ENCODE measurements around the gene PRR7. TPM values are rescaled to one million over a fixed set of nuclear protein-coding genes. Genes with fewer than 3 reads are reported as not detected.

The PRR7 gene
- total and polyA plus RNA-seq, 4 donors = 0.17 to 1.4 (median 0.49) TPM

- no peak for DNase-seq (ENCODE audit: low spot score)
- no peak overlapping the region for H3K27ac ChIP-seq (ENCODE audit: low read depth in 1 of 2, low read length in 2 of 2)
- no peak overlapping the region for H3K9ac ChIP-seq (ENCODE audit: low read depth in 1 of 2, low read length in 2 of 2)
- no peak overlapping the region for H3K4me3 ChIP-seq (ENCODE audit: low read depth in 1 of 3, low read length in 3 of 3)
- 97% methylated on average over 2 of the region's 2 CpGs for WGBS
- H3K4me1 ChIP-seq (ENCODE audit: control insufficient read depth in 4 of 4, insufficient read depth in 4 of 4, low read length in 3 of 4) = peaks cover 0 to 6% (median 3%) of the 10 kb centered on the region in 4 donors
- no peaks in the 10 kb centered on the region for H3K27me3 ChIP-seq (ENCODE audit: control insufficient read depth in 4 of 4, insufficient read depth in 4 of 4, low read length in 3 of 4)
- H3K36me3 ChIP-seq (ENCODE audit: control insufficient read depth in 4 of 4, insufficient read depth in 3 of 4, low read depth in 1 of 4, low read length in 3 of 4) = no peaks in the 10 kb centered on the region
- H3K9me3 ChIP-seq (ENCODE audit: control insufficient read depth in 4 of 4, low read length in 3 of 4) = no peaks in the 10 kb centered on the region
- TF ChIP-seq FOXA1 (IDR thresholded peaks at IDR 0.05) = no peak
- TF ChIP-seq, protein P1, sequence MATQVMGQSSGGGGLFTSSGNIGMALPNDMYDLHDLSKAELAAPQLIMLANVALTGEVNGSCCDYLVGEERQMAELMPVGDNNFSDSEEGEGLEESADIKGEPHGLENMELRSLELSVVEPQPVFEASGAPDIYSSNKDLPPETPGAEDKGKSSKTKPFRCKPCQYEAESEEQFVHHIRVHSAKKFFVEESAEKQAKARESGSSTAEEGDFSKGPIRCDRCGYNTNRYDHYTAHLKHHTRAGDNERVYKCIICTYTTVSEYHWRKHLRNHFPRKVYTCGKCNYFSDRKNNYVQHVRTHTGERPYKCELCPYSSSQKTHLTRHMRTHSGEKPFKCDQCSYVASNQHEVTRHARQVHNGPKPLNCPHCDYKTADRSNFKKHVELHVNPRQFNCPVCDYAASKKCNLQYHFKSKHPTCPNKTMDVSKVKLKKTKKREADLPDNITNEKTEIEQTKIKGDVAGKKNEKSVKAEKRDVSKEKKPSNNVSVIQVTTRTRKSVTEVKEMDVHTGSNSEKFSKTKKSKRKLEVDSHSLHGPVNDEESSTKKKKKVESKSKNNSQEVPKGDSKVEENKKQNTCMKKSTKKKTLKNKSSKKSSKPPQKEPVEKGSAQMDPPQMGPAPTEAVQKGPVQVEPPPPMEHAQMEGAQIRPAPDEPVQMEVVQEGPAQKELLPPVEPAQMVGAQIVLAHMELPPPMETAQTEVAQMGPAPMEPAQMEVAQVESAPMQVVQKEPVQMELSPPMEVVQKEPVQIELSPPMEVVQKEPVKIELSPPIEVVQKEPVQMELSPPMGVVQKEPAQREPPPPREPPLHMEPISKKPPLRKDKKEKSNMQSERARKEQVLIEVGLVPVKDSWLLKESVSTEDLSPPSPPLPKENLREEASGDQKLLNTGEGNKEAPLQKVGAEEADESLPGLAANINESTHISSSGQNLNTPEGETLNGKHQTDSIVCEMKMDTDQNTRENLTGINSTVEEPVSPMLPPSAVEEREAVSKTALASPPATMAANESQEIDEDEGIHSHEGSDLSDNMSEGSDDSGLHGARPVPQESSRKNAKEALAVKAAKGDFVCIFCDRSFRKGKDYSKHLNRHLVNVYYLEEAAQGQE (IDR thresholded peaks at IDR 0.05) = no peak
- no peak for TF ChIP-seq CTCF (IDR thresholded peaks at IDR 0.05; ENCODE audit: low read depth, low read length, missing input control)
- no peak for TF ChIP-seq RXRA (IDR thresholded peaks at IDR 0.05)
- TF ChIP-seq NR2F2 (IDR thresholded peaks at IDR 0.05) = no peak
- no peak for TF ChIP-seq ZBTB33 (IDR thresholded peaks at IDR 0.05)
- TF ChIP-seq YY1 (IDR thresholded peaks at IDR 0.05) = no peak
- TF ChIP-seq TAF1 (conservative IDR thresholded peaks at IDR 0.05) = no peak
- no peak for TF ChIP-seq EGR1 (IDR thresholded peaks at IDR 0.05; ENCODE audit: low read depth in 2 of 2)
- TF ChIP-seq HNF4A (conservative IDR thresholded peaks at IDR 0.05) = no peak
- no peak for TF ChIP-seq FOXA2 (IDR thresholded peaks at IDR 0.05)
- no peak for TF ChIP-seq GABPA (IDR thresholded peaks at IDR 0.05 in 1 of 2, conservative IDR thresholded peaks at IDR 0.05 in 1 of 2)
- TF ChIP-seq SP1 (IDR thresholded peaks at IDR 0.05) = no peak
- no peak for TF ChIP-seq RAD21 (IDR thresholded peaks at IDR 0.05)
- TF ChIP-seq ATF3 (IDR thresholded peaks at IDR 0.05) = no peak
- TF ChIP-seq, protein P2, sequence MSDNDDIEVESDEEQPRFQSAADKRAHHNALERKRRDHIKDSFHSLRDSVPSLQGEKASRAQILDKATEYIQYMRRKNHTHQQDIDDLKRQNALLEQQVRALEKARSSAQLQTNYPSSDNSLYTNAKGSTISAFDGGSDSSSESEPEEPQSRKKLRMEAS (IDR thresholded peaks at IDR 0.05) = no peak
- no peak for TF ChIP-seq JUND (IDR thresholded peaks at IDR 0.05)
These were observed 21.7 kb downstream of the PRR7 start for GRCh38 chr5:177468329-177468684.

Data from liver (tissue), 9 donors.